SK-N-SH (cell line): ENCODE data around the gene HECTD4.

ENCODE experiments used
- CTCF ChIP-seq: fragments of 200-600 bp; sonication (generic); IDR thresholded peaks from 2 replicates; pipeline ENCODE4 v1.6.1; 2017; ENCODE audit warnings: antibody characterized with exemption, mild to moderate bottlenecking, moderate library complexity
- EZH2phosphoT487 ChIP-seq: fragments of 200-600 bp; sonication (generic); IDR thresholded peaks from 2 replicates; pipeline ENCODE4 v1.6.1; 2017; ENCODE audit warnings: low read depth, mixed run types, mild to moderate bottlenecking, antibody characterized with exemption, moderate library complexity, borderline replicate concordance
- JUND ChIP-seq: IDR thresholded peaks from 2 replicates; pipeline ENCODE4 v1.4.0; 2012
- POLR2AphosphoS5 ChIP-seq: IDR thresholded peaks from 2 replicates; pipeline ENCODE4 v1.6.1; 2012; ENCODE audit warnings: low read depth, low read length
- TAF1 ChIP-seq: IDR thresholded peaks from 2 replicates; pipeline ENCODE4 v1.6.1; 2012; ENCODE audit warnings: low read depth, mild to moderate bottlenecking, low read length, moderate library complexity, borderline replicate concordance
- USF2 ChIP-seq: fragments of 150-350 bp; IDR thresholded peaks from 2 replicates; pipeline ENCODE4 v1.6.1; 2017; ENCODE audit warnings: antibody characterized with exemption, low read length, low read depth, borderline replicate concordance

GRCh38 chr12:112409906-112410244 is 27.6 kb upstream of the HECTD4 start:
- TF ChIP-seq CTCF (no peak), POLR2AphosphoS5 (no peak), USF2 (no peak), EZH2phosphoT487 (no peak), JUND (no peak), TAF1 (no peak)
